Measurements from ENCODE around the gene MTSS2. TPM values are rescaled to one million over a fixed set of nuclear protein-coding genes. Genes with fewer than 3 reads are reported as not detected.

Gene MTSS2
- total RNA-seq, 1 experiment from 2014 or later = 0.15 TPM

DNA sequence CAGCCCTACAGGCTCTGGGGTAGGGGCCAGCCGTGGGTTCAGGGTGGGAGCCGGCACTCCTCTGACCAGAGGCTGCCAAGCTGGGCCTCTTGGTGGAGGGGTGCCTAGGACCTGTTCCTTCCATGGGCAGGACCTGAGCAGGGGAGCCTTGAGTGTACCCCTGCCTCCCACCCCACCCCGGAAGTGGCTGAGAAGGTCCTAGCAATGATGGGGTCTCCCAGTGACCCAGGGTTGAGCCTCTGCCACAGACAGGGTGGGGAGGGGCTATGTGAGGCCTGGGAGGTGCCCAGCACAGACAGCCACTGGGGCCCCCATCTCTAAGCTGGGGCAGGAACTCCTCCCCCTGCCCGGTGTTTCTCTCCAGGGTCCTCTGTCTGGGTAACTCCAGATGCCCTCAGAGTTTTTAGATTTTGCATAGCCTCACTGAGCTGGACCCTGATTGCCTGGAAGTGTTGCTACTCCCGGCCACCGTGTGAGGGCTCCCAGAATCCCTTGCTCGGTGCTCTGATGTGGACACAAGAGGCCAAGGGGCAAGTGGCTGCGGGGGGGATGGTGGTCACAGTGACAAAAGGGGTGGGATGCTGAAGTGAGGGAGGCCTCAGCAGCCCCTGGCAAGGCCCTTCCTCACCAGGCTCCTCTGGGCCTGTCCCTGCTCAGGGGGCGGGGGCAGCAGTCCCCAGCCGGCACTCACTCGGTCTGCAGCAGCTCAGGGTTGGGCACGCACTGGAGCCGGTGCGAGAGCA, 6.4 kb upstream of the MTSS2 start:
- Histone ChIP-seq H4K20me1 (ENCODE audit: insufficient read depth, low read depth, low read length) (no peaks in the 10 kb centered on the region), H3K4me3 (ENCODE audit: low read length) (no peak overlapping the region), H3K79me2 (ENCODE audit: low read length) (no peaks in the 10 kb centered on the region), H3K27me3 (ENCODE audit: low read length) (no peaks in the 10 kb centered on the region), H2AFZ (ENCODE audit: low read length) (no peak overlapping the region), H3K36me3 (ENCODE audit: insufficient read depth, low read length) (no peaks in the 10 kb centered on the region), H3K4me2 (ENCODE audit: low read depth, low read length, poor library complexity, severe bottlenecking) (no peak overlapping the region), H3K27ac (ENCODE audit: low read length) (no peak overlapping the region), H3K9me2 (replicated peaks; ENCODE audit: insufficient read depth, low read length) (no peaks in the 10 kb centered on the region), H3K9me3 (ENCODE audit: low read length) (no peaks in the 10 kb centered on the region), H3K4me1 (ENCODE audit: low read length) (no peaks in the 10 kb centered on the region), H3K9ac (ENCODE audit: low read length) (no peak overlapping the region)
- DNase-seq = no peak

- H3K27me3 ChIP-seq (ENCODE audit: low read length) = no peaks in the 10 kb centered on the region
- H3K9me2 ChIP-seq (replicated peaks; ENCODE audit: insufficient read depth, low read length) = no peaks in the 10 kb centered on the region
- H3K4me2 ChIP-seq (ENCODE audit: low read depth, low read length, poor library complexity, severe bottlenecking) = no peak overlapping the region
- H2AFZ ChIP-seq (ENCODE audit: low read length) = no peak overlapping the region
- H4K20me1 ChIP-seq (ENCODE audit: insufficient read depth, low read depth, low read length) = no peaks in the 10 kb centered on the region
- no peaks in the 10 kb centered on the region for H3K4me1 ChIP-seq (ENCODE audit: low read length)
- no peaks in the 10 kb centered on the region for H3K79me2 ChIP-seq (ENCODE audit: low read length)
- H3K9me3 ChIP-seq (ENCODE audit: low read length) = no peaks in the 10 kb centered on the region
- H3K27ac ChIP-seq (ENCODE audit: low read length) = no peak overlapping the region
- no peak overlapping the region for H3K4me3 ChIP-seq (ENCODE audit: low read length)
- no peak for DNase-seq
- H3K9ac ChIP-seq (ENCODE audit: low read length) = no peak overlapping the region
- no peaks in the 10 kb centered on the region for H3K36me3 ChIP-seq (ENCODE audit: insufficient read depth, low read length)
These were observed 5.6 kb upstream of the MTSS2 start for GRCh38 chr16:70691223-70692129.

- H3K9me2 ChIP-seq (replicated peaks; ENCODE audit: insufficient read depth, low read length) = no peaks in the 10 kb centered on the region
- H3K27ac ChIP-seq (ENCODE audit: low read length) = no peak overlapping the region
- no peaks in the 10 kb centered on the region for H3K4me1 ChIP-seq (ENCODE audit: low read length)
- H4K20me1 ChIP-seq (ENCODE audit: insufficient read depth, low read depth, low read length) = no peaks in the 10 kb centered on the region
- H3K4me2 ChIP-seq (ENCODE audit: low read depth, low read length, poor library complexity, severe bottlenecking) = no peak overlapping the region
- no peaks in the 10 kb centered on the region for H3K27me3 ChIP-seq (ENCODE audit: low read length)
- H3K9me3 ChIP-seq (ENCODE audit: low read length) = no peaks in the 10 kb centered on the region
- H3K79me2 ChIP-seq (ENCODE audit: low read length) = no peaks in the 10 kb centered on the region
- H2AFZ ChIP-seq (ENCODE audit: low read length) = no peak overlapping the region
- DNase-seq = no peak
- no peak overlapping the region for H3K9ac ChIP-seq (ENCODE audit: low read length)
- H3K36me3 ChIP-seq (ENCODE audit: insufficient read depth, low read length) = no peaks in the 10 kb centered on the region
- no peak overlapping the region for H3K4me3 ChIP-seq (ENCODE audit: low read length)
These were observed 4.4 kb upstream of the MTSS2 start for GRCh38 chr16:70689970-70690891.

- Histone ChIP-seq H3K9me3 (ENCODE audit: low read length) (no peaks in the 10 kb centered on the region), H3K9ac (ENCODE audit: low read length) (no peak overlapping the region), H3K27ac (ENCODE audit: low read length) (no peak overlapping the region), H4K20me1 (ENCODE audit: insufficient read depth, low read depth, low read length) (no peaks in the 10 kb centered on the region), H3K4me3 (ENCODE audit: low read length) (no peak overlapping the region), H3K9me2 (replicated peaks; ENCODE audit: insufficient read depth, low read length) (no peaks in the 10 kb centered on the region), H2AFZ (ENCODE audit: low read length) (no peak overlapping the region), H3K36me3 (ENCODE audit: insufficient read depth, low read length) (no peaks in the 10 kb centered on the region), H3K4me2 (ENCODE audit: low read depth, low read length, poor library complexity, severe bottlenecking) (no peak overlapping the region), H3K4me1 (ENCODE audit: low read length) (no peaks in the 10 kb centered on the region), H3K27me3 (ENCODE audit: low read length) (no peaks in the 10 kb centered on the region), H3K79me2 (ENCODE audit: low read length) (no peaks in the 10 kb centered on the region)
- no peak for DNase-seq
These were observed 3.4 kb upstream of the MTSS2 start for GRCh38 chr16:70689035-70689969.

DNA sequence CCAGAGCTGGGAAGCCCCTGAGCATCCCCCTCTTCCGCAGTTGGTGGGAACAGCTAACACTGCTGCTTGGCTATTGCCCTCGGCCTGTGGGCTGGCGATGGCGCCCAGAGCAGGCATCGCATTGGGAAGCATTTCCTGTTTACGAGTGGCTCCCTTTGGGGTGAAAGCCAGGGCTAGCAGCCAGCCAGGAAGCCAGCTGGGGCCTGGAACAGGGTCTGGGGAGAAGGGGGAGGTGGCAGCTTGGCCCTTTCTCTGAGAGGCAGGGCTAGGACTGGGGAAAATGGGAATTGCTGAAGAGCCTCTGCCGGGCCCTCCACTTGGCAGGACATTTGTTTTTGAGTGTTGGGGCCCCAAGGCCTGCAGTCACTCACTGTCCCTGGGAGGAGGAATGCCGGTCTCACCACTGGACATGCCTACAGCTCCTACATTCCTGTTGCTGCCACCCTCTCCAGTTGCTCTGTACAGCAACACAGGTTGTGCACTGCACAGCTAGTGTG, 2.4 kb upstream of the MTSS2 start:
- no peaks in the 10 kb centered on the region for H3K27me3 ChIP-seq (ENCODE audit: low read length)
- no peak overlapping the region for H3K27ac ChIP-seq (ENCODE audit: low read length)
- DNase-seq = no peak
- H3K79me2 ChIP-seq (ENCODE audit: low read length) = no peaks in the 10 kb centered on the region
- H2AFZ ChIP-seq (ENCODE audit: low read length) = no peak overlapping the region
- H3K9me3 ChIP-seq (ENCODE audit: low read length) = no peaks in the 10 kb centered on the region
- no peaks in the 10 kb centered on the region for H3K9me2 ChIP-seq (replicated peaks; ENCODE audit: insufficient read depth, low read length)
- no peak overlapping the region for H3K9ac ChIP-seq (ENCODE audit: low read length)
- H3K4me3 ChIP-seq (ENCODE audit: low read length) = no peak overlapping the region
- H3K4me1 ChIP-seq (ENCODE audit: low read length) = no peaks in the 10 kb centered on the region
- H3K36me3 ChIP-seq (ENCODE audit: insufficient read depth, low read length) = no peaks in the 10 kb centered on the region
- H3K4me2 ChIP-seq (ENCODE audit: low read depth, low read length, poor library complexity, severe bottlenecking) = no peak overlapping the region
- H4K20me1 ChIP-seq (ENCODE audit: insufficient read depth, low read depth, low read length) = no peaks in the 10 kb centered on the region

DNA sequence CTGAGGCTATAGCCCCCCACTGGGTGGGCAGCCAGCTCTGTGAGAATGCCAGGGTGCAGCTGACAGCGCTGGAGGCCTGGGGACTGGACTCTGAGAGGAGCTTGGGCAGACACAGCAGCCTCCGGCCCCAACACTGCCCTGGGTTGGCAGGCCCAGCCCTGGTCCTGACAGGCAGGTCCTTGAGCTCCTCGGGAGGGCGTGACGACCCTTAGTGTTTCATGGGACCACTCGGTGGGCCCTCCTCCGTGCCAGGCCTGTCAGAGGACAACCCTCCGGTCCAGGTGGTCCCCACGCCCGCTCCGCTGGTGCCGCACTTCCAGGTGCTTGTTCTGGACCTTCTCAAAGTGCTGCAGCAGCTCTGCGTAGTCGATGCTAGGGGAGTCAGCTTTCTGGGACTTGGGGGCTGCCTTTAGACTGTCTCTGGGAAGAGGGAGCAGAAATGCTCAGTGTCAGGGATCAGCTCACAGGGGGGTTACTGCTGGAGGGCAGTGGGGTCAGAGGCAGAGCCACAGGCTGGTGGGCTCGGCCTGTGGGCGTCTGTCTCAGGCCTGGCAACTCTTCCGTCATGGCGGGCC, 1.9 kb upstream of the MTSS2 start:
- Histone ChIP-seq H2AFZ (ENCODE audit: low read length) (no peak overlapping the region), H3K9ac (ENCODE audit: low read length) (no peak overlapping the region), H3K4me2 (ENCODE audit: low read depth, low read length, poor library complexity, severe bottlenecking) (no peak overlapping the region), H3K27ac (ENCODE audit: low read length) (no peak overlapping the region), H3K4me1 (ENCODE audit: low read length) (peaks cover 2% of the 10 kb centered on the region), H3K36me3 (ENCODE audit: insufficient read depth, low read length) (no peaks in the 10 kb centered on the region), H3K79me2 (ENCODE audit: low read length) (no peaks in the 10 kb centered on the region), H3K27me3 (ENCODE audit: low read length) (no peaks in the 10 kb centered on the region), H4K20me1 (ENCODE audit: insufficient read depth, low read depth, low read length) (no peaks in the 10 kb centered on the region), H3K9me3 (ENCODE audit: low read length) (no peaks in the 10 kb centered on the region), H3K9me2 (replicated peaks; ENCODE audit: insufficient read depth, low read length) (no peaks in the 10 kb centered on the region), H3K4me3 (ENCODE audit: low read length) (no peak overlapping the region)
- DNase-seq = no peak

- Histone ChIP-seq H3K27me3 (ENCODE audit: low read length) (no peaks in the 10 kb centered on the region), H4K20me1 (ENCODE audit: insufficient read depth, low read depth, low read length) (no peaks in the 10 kb centered on the region; the same call in 1 of the 2 replicates), H2AFZ (ENCODE audit: low read length) (no peak overlapping the region), H3K9me3 (ENCODE audit: low read length) (no peaks in the 10 kb centered on the region), H3K4me3 (ENCODE audit: low read length) (no peak overlapping the region), H3K4me1 (ENCODE audit: low read length) (peaks cover 8% of the 10 kb centered on the region), H3K9ac (ENCODE audit: low read length) (no peak overlapping the region), H3K36me3 (ENCODE audit: insufficient read depth, low read length) (no peaks in the 10 kb centered on the region), H3K9me2 (replicated peaks; ENCODE audit: insufficient read depth, low read length) (no peaks in the 10 kb centered on the region), H3K4me2 (ENCODE audit: low read depth, low read length, poor library complexity, severe bottlenecking) (no peak overlapping the region), H3K79me2 (ENCODE audit: low read length) (no peaks in the 10 kb centered on the region), H3K27ac (ENCODE audit: low read length) (no peak overlapping the region)
- no peak for DNase-seq
These were observed 1.3 kb upstream of the MTSS2 start for GRCh38 chr16:70687102-70687511.
